GM21447 (cell line): ENCODE data around the gene MOAP1.
"Not testable (repeated sequence)": the region's sequence is repeated elsewhere in the genome, so short reads cannot be mapped to it uniquely, and the experiment has no call there.

Experiments
- ATAC-seq: cut with Tn5 transposase; IDR thresholded peaks from one replicate; pipeline ENCODE4 v1.9.1; 2021; ENCODE audit not compliant: unreplicated experiment

MOAP1 gene

DNA sequence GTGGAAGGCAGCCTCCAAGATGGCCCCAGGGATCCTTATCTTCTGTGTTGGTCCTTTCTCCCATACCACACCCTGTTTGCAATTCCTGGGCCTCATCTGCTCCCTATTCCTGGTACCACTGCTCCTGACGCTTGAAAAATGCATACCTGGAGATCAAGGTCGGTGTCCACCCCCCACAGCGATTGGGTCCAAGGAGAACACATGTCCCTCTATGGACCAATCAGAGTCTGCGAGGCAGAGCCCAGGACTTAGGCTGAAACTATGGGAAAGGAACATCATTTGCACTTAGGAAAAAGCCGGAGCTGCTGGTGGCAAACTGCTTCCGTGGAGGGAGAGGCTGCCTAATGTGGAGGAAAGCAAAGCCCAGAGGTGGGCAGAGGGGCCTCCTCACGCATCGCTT lies 35.7 kb downstream of the MOAP1 start:
- ATAC-seq: no peak

DNA sequence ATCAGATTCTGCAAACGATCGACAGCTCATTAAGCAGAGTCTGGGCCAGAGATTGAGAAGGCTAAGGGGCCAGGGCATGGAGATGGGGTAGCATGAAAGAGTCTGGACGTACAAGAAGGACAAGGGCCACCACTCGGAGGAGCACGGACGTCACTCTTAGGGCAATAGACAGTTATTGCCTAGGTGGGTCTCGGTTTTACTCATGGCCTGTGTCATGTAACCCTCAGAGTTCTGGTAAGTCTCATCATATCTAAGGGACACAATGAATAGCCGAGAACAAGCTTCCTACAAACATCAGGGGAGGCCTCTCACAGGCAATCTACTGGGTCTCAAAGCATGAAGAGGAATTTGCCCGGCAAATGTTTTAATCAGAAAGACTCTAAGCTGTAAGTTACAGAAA lies 38.6 kb downstream of the MOAP1 start:
- ATAC-seq: no peak

DNA sequence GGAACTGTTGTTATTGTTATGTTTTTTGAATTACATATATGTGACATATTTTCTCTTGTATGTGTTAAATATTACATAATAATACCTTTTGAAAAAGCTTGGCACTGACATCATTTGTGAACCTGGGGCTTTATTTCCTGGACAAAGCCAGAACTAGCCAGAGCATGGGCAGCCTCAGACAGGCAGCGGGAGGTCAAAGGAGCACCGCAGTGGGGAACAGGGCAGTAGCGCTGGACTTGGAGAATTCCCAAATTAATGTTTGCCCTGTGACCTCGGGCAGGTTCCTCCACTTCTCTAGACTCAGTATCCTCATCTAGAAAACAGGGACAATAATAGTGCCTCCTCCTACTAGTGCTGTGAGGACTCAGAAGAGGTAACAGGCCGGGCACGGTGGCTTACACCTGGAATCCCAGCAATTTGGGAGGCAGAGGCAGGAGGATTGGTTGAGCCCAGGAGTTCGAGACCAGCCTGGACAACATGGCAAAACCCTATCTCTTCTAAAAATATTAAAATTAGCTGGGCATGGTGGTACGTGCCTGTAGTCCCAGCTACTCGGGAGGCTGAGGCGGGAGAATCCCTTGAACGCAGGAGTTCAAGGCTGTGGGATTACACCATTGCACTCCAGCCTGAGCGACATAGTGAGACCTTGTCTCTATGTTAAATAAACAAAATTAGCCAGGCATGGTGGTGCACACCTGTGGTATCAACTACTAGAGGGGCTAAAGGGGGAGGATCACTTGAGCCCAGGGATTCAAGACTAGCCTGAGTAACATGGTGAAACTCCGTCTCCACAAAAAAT lies 41.6 kb downstream of the MOAP1 start:
- no peak for ATAC-seq

DNA sequence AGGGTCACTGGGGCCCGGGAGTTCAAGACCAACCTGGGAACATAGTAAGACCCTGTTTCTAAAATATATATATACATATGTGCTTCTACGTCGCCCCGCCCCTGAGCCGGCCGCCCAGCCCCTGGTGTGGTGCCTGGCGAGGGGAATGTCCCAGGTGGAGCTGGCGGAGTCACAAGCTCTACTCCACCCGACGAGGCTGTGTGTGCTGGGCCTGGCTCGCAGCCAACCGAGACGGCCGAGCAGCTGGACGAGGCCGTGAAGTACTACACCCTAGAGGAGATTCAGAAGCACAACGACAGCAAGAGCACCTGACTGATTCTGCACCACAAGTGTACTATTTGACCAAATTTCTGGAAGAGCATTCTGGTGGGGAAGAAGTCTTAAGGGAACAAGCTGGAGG lies 46.8 kb downstream of the MOAP1 start:
- ATAC-seq: no peak

DNA sequence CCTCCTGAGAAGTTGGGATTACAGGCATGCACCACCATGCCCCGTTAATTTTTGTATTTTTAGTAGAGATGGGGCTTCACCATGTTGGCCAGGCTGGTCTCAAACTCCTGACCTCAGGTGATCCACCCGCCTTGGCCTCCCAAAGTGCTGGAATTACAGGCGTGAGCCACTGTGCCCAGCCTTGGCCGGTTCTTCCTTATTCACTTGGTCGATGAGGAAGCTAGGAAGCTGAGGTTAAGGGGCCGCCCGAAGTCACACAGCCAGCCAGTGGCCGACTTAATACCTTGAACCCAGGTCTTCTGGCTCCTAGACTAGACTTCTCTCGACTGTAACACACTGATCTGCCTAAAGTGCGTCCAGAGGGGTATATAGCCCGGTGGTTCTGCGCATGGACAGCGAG lies 48.2 kb downstream of the MOAP1 start:
- not testable (repeated sequence) for ATAC-seq

DNA sequence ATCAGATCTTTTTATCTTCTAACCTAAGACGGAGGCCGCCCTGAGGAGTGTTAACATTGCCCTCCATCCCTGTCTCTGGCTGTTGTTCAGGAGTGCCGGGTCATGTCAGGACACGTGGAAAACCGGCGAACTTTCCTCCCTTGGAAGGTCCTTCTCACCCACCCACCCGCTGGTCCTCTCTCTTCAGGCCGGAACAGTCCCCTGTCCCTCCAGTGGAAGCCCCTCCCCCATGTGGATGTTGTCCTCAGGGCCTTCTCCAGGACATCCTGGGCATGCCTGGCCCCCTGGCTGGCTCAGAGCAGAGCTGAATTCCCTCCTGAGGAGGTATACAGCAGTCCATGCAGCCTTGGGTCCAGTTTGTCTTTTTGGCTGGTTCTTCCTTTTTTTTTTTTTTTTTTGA lies 48.7 kb downstream of the MOAP1 start:
- no peak for ATAC-seq

DNA sequence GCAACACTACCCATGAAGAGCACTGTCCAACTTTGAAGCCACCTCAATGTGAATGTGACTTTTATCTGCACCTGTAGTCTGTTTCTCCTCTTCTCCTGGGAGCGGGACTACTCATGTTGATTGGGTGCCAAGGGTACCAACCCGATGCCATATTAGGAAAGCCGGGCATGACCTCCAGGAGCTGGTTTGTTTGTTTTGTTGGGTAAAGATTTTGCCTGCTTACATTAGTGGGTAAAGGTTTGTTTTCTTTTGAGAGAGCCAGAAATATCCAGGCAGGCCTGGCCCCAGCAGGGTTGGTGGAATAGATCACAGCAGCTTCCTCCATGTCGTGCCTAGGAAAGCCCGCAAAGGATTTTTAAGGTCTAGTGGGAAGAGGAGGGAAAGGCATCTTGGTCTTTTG lies 49.3 kb downstream of the MOAP1 start:
- no peak for ATAC-seq

DNA sequence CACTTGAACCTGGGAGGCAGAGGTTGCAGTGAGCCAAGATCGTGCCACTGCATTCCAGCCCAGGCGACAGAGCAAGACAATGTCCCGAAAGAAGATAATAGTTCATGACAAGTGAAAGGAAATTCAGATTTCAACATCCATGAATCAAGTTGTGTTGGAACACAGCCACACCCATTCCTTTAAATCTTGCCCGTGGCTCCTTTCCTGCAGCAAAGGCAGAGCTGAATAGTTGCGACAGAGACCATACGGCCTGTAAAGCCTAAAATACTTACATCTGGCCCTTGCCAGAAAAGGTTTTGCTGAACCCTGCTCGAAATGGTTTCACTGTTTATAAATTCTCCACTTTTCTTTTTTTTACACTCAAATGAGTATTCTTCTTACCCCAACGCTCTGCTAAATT lies 51.2 kb downstream of the MOAP1 start:
- ATAC-seq: no peak

DNA sequence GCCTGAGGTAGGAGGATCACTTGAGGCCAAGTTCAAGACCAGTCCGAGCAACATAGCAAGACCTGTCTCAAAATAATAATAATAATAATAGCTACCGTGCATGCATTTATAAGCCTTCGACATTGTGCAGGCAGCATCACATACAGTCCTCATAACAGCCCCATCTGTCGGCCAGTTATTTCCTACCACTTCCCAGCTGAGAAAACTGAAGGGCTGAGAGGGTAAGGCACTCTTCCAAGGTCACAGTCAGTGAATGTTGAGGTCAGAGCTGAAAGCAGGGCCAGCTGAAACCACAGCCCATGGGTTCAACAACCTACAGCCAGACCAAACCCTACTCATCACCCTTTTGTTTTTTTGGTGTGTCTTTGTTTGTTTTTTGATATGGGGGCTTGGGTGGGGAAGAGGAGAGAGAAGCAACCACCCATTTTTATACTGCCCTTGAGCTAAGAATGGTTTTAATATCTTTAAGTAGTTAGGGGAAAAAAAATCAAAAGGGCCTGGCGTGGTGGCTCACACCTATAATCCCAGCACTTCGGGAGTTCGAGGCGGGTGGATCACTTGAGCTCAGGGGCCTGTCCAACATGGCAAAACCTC lies 52.1 kb downstream of the MOAP1 start:
- ATAC-seq: no peak
